ENCODE results near the gene CEP170. TPM values are rescaled to one million over a fixed set of nuclear protein-coding genes. Genes with fewer than 3 reads are reported as not detected.

CEP170 gene
- total RNA-seq, 4 donors from 2014 or later: 6.0 to 92.4 (median 13.8) TPM

DNA sequence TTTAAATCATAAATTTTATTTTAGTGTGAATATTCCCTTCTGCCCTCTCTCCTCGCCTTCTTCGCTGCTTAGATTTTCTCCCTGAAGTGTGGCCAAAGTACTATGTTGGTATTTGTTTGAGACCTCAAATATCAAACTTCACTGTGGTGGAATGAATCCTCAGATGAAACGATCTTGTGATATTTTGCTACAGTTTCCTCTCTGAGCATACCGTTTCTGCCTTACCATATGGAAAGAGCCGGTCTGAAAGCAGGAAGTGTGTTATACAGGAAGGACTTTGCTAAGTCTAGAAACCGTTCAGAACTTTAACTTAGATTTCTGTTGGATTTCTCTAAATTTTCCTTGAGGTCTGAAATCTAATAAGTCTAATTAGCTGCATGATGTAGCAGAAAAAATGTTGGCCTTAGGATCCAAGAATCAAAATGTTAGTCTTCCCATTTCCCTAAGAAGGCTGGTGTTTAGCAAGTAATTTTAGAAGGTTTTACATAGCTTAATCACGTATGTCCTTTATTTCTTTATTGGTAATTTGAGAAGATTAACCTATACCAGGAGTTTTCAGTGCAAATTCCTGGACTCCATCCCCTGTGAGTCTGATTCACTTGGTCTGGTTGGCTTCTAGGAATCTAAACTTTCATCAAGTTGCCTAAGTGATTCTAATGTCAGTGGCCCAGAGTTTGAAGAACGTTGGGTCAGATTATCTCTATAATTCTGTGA, 31.5 kb upstream of the CEP170 start:
- no peaks in the 10 kb centered on the region for H3K27me3 ChIP-seq
- H3K9me3 ChIP-seq: no peaks in the 10 kb centered on the region
- H3K36me3 ChIP-seq: peaks cover 0 to 16% (median 0%) of the 10 kb centered on the region in 3 donors
- TF ChIP-seq, protein P1, sequence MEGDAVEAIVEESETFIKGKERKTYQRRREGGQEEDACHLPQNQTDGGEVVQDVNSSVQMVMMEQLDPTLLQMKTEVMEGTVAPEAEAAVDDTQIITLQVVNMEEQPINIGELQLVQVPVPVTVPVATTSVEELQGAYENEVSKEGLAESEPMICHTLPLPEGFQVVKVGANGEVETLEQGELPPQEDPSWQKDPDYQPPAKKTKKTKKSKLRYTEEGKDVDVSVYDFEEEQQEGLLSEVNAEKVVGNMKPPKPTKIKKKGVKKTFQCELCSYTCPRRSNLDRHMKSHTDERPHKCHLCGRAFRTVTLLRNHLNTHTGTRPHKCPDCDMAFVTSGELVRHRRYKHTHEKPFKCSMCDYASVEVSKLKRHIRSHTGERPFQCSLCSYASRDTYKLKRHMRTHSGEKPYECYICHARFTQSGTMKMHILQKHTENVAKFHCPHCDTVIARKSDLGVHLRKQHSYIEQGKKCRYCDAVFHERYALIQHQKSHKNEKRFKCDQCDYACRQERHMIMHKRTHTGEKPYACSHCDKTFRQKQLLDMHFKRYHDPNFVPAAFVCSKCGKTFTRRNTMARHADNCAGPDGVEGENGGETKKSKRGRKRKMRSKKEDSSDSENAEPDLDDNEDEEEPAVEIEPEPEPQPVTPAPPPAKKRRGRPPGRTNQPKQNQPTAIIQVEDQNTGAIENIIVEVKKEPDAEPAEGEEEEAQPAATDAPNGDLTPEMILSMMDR (IDR thresholded peaks at IDR 0.05): no peak
- no peak for TF ChIP-seq POLR2A (IDR thresholded peaks at IDR 0.05)
- peaks cover 0 to 5% (median 0%) of the 10 kb centered on the region in 4 donors for H3K4me1 ChIP-seq
- peak overlapping the region in 2 of 4 donors; percentile 21 to 43 for H3K27ac ChIP-seq
- DNase-seq: no peak
- H3K4me3 ChIP-seq: no peak overlapping the region

DNA sequence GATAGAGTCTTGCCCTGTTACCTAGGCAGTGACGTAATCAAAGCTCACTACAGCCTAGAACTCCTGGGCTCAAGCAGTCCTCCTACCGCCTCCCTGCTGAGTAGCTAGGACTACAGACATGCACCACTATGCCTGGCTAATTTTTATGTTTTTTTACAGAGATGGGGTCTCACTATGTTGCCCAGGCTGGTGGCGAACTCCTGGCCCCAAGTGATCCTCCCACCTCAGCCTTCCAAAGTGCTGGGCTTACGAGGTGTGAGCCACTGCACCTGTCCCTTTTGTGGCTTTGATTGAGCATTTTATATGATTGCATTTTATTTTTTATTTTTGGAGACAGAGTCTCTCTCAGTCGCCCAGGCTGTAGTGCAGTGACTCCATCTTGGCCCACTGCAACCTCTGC, 26.6 kb upstream of the CEP170 start:
- H3K4me3 ChIP-seq: no peak overlapping the region
- no peaks in the 10 kb centered on the region for H3K27me3 ChIP-seq
- no peak overlapping the region for H3K27ac ChIP-seq
- H3K36me3 ChIP-seq: peaks cover 0 to 21% (median 0%) of the 10 kb centered on the region in 3 donors
- no peaks in the 10 kb centered on the region for H3K9me3 ChIP-seq
- no peak for DNase-seq
- H3K4me1 ChIP-seq: no peaks in the 10 kb centered on the region
- TF ChIP-seq, protein P1 (IDR thresholded peaks at IDR 0.05): no peak
- TF ChIP-seq POLR2A (IDR thresholded peaks at IDR 0.05): no peak

DNA sequence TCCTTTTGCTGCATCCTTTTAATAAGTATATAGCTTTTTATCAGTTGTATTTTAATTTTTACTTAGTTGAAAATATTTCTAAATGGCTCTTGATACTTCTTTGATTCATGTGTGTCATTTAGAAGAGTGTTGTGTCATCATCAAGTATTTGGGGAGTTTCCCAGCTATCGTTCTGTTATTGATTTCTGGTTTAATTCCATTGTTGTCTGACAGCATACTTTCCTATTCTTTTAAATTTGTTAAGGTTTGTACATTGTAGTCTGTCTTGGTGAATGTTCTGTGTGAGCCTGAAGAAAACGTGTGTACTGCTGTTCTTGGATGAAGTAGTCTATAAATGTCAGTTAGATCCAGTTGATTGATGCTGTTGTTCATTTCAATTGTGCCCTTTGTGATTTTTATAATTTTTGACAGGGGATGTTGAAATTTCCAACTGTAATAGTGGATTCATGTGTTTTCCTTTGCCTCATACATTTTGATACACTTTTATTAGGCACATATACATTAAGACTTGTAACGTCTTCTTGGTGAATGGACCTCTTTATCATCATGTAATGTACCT, 25.6 kb upstream of the CEP170 start:
- DNase-seq: no peak
- no peaks in the 10 kb centered on the region for H3K27me3 ChIP-seq
- H3K27ac ChIP-seq: no peak overlapping the region
- H3K4me3 ChIP-seq: no peak overlapping the region
- H3K4me1 ChIP-seq: no peaks in the 10 kb centered on the region
- TF ChIP-seq POLR2A (IDR thresholded peaks at IDR 0.05): no peak
- TF ChIP-seq, protein P1 (IDR thresholded peaks at IDR 0.05): no peak
- H3K9me3 ChIP-seq: no peaks in the 10 kb centered on the region
- H3K36me3 ChIP-seq: peaks cover 0 to 30% (median 0%) of the 10 kb centered on the region in 3 donors

DNA sequence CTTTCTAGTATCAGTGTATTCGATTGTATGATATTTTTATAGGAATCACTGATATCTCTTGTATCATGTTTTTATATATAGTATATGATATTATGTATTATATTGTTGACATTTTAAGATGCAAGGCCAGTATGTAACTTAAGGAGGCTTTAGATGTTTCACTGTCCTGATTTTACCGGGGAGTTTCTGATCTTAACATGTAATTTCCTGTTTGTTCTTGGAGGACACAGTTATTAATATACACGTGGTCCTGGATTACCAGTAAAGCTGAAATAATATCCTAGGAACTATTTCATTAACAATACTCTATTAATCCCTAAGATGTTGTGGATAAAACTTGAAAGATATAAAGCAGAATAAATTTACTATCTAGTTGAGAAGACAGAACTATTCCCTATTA, 20.2 kb upstream of the CEP170 start:
- TF ChIP-seq POLR2A (IDR thresholded peaks at IDR 0.05): no peak
- TF ChIP-seq, protein P1 (IDR thresholded peaks at IDR 0.05): no peak
- Histone ChIP-seq H3K36me3 (peaks cover 0 to 39% (median 0%) of the 10 kb centered on the region in 3 donors), H3K9me3 (no peaks in the 10 kb centered on the region), H3K27ac (no peak overlapping the region), H3K4me3 (no peak overlapping the region), H3K4me1 (no peaks in the 10 kb centered on the region), H3K27me3 (no peaks in the 10 kb centered on the region)
- no peak for DNase-seq

DNA sequence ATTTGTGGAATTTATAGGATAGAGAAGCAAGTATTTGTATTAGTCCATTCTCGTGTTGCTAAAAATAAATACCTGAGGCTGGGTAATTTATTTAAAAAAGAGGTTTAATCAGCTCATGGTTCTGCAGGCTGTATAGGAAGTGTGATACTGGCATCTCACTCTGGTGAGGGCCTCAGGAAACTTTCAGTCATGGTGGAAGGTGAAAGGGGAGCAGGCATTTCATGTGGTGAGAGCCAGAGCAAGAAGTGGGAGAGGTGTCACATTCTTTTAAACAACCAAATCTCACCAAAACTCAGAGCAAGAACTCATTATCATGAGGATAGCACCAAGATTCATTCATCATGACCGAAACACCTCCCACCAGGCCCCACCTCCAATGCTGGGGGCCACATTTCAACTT, 18.9 kb upstream of the CEP170 start:
- H3K27me3 ChIP-seq: no peaks in the 10 kb centered on the region
- peaks cover 0 to 39% (median 0%) of the 10 kb centered on the region in 3 donors for H3K36me3 ChIP-seq
- no peak for DNase-seq
- H3K27ac ChIP-seq: no peak overlapping the region
- H3K4me3 ChIP-seq: no peak overlapping the region
- H3K9me3 ChIP-seq: no peaks in the 10 kb centered on the region
- no peak for TF ChIP-seq POLR2A (IDR thresholded peaks at IDR 0.05)
- TF ChIP-seq, protein P1 (IDR thresholded peaks at IDR 0.05): no peak
- no peaks in the 10 kb centered on the region for H3K4me1 ChIP-seq

Data from Peyer's patch (tissue), 4 donors.